HEK293T (cell line): ENCODE results near the gene SLC4A8.

Experiments used
- CTCF ChIA-PET: fragments of 350-600 bp; formaldehyde crosslinking; extraction: SDS; loops from one replicate; lab custom pipeline; 2021; ENCODE audit warnings: antibody characterized with exemption, inconsistent platforms; lab: Yijun Ruan, JAX
- POLR2A ChIA-PET: fragments of 350-600 bp; formaldehyde crosslinking; extraction: SDS; loops from one replicate; lab custom pipeline; 2020; ENCODE audit warnings: antibody characterized with exemption, inconsistent platforms; lab: Yijun Ruan, JAX
- DNase-seq: peaks from one replicate; pipeline ENCODE4 v3.0.0; 2012; ENCODE audit warnings: mixed read lengths; ENCODE audit errors: extremely low spot score
- ARNT ChIP-seq: fragments of 450-650 bp; IDR thresholded peaks from 2 replicates; pipeline ENCODE4 v1.6.1; 2017; ENCODE audit warnings: mild to moderate bottlenecking
- BHLHE40 ChIP-seq: fragments of 450-650 bp; IDR thresholded peaks from 2 replicates; pipeline ENCODE4 v1.6.1; 2016; ENCODE audit warnings: mild to moderate bottlenecking, moderate library complexity, borderline replicate concordance
- CTBP1 ChIP-seq: fragments of 450-650 bp; IDR thresholded peaks from 2 replicates; pipeline ENCODE4 v1.6.1; 2016; ENCODE audit warnings: borderline replicate concordance
- ELF4 ChIP-seq: fragments of 450-650 bp; IDR thresholded peaks from 2 replicates; pipeline ENCODE4 v1.6.1; 2017; ENCODE audit warnings: antibody characterized with exemption
- FOXA1 ChIP-seq: fragments of 450-650 bp; IDR thresholded peaks from 2 replicates; pipeline ENCODE4 v1.6.1; 2016; ENCODE audit warnings: mild to moderate bottlenecking
- FOXK2 ChIP-seq: fragments of 450-650 bp; IDR thresholded peaks from 2 replicates; pipeline ENCODE4 v1.6.1; 2016; ENCODE audit warnings: mild to moderate bottlenecking
- FOXM1 ChIP-seq: fragments of 450-650 bp; IDR thresholded peaks from 2 replicates; pipeline ENCODE4 v1.6.1; 2017; ENCODE audit warnings: mild to moderate bottlenecking, borderline replicate concordance
- HDGF ChIP-seq: fragments of 450-650 bp; IDR thresholded peaks from 2 replicates; pipeline ENCODE4 v1.6.1; 2017; ENCODE audit warnings: antibody characterized with exemption, borderline replicate concordance
- L3MBTL2 ChIP-seq: fragments of 450-650 bp; conservative IDR thresholded peaks from 2 replicates; pipeline ENCODE4 v1.6.1; 2016; ENCODE audit warnings: mild to moderate bottlenecking
- LEF1 ChIP-seq: fragments of 450-650 bp; IDR thresholded peaks from 2 replicates; pipeline ENCODE4 v1.6.1; 2017; ENCODE audit warnings: mild to moderate bottlenecking, borderline replicate concordance
- NFRKB ChIP-seq: fragments of 450-650 bp; IDR thresholded peaks from 2 replicates; pipeline ENCODE4 v1.6.1; 2016; ENCODE audit warnings: mild to moderate bottlenecking, moderate library complexity
- SP1 ChIP-seq: fragments of 450-650 bp; IDR thresholded peaks from 2 replicates; pipeline ENCODE4 v1.6.1; 2017
- SUZ12 ChIP-seq: fragments of 450-650 bp; IDR thresholded peaks from 2 replicates; pipeline ENCODE4 v1.6.1; 2016; ENCODE audit warnings: mild to moderate bottlenecking
- TARDBP ChIP-seq: fragments of 450-650 bp; IDR thresholded peaks from 2 replicates; pipeline ENCODE4 v1.6.1; 2016
- ZNF384 ChIP-seq: fragments of 450-650 bp; IDR thresholded peaks from 2 replicates; pipeline ENCODE4 v1.6.1; 2016
- TF ChIP-seq, protein P1 (sequence below): fragments of 450-650 bp; IDR thresholded peaks from 2 replicates; pipeline ENCODE4 v1.6.1; 2016

SLC4A8 gene

DNA sequence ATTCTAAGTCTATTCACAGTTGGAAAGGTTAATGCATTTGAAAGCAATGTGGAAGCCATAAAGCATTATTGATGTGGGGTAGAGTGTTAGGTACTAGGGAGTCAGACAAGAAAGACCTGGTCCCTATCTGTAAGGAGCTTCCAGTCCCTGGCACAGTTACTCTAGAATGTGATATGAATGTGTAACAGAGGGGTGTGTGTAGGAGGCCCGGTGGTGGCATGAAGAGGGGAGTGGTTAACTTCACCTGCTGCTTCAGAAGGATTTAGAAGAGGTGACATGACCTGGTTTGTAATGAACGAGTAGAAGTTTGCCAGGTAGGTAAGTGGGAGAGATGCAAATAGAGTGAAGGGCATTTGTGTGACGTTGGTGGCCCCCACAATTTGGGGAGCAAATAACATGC, 18.3 kb upstream of the SLC4A8 start:
- no peak for TF ChIP-seq SP1
- no peak for TF ChIP-seq FOXK2
- no peak for TF ChIP-seq ZNF384
- TF ChIP-seq NFRKB = no peak
- TF ChIP-seq TARDBP = no peak
- TF ChIP-seq ELF4 = no peak
- TF ChIP-seq SUZ12 = no peak
- no peak for TF ChIP-seq L3MBTL2
- TF ChIP-seq FOXM1 = no peak
- TF ChIP-seq, protein P1, sequence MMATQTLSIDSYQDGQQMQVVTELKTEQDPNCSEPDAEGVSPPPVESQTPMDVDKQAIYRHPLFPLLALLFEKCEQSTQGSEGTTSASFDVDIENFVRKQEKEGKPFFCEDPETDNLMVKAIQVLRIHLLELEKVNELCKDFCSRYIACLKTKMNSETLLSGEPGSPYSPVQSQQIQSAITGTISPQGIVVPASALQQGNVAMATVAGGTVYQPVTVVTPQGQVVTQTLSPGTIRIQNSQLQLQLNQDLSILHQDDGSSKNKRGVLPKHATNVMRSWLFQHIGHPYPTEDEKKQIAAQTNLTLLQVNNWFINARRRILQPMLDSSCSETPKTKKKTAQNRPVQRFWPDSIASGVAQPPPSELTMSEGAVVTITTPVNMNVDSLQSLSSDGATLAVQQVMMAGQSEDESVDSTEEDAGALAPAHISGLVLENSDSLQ = no peak
- no peak for TF ChIP-seq ARNT
- TF ChIP-seq HDGF = no peak
- TF ChIP-seq BHLHE40 = no peak
- no peak for TF ChIP-seq CTBP1
- TF ChIP-seq LEF1 = no peak
- no peak for TF ChIP-seq FOXA1

DNA sequence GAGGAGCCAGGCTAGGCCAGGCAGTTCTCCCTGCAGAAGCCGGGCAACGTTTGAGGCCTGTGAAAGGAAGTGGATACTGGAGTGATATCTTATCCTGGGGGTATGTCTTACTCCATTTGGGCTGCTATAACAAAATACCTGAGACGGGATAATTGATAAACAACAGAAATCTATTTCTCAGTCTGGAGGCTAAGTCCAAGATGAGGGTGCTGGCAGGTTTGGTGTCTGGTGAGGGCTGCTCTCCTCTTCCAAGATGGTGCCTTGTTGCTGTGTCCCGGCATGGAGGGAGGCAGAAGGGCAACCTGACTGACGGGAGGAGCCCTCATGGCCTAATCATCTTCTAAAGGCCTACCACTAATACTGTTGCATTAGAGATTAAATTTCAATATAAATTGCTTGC, 17.8 kb upstream of the SLC4A8 start:
- TF ChIP-seq ELF4 (no peak), CTBP1 (no peak), FOXK2 (no peak), NFRKB (no peak), TARDBP (no peak), SP1 (no peak), BHLHE40 (no peak), FOXA1 (no peak), SUZ12 (no peak), ARNT (no peak), L3MBTL2 (no peak), ZNF384 (no peak), HDGF (no peak), FOXM1 (no peak), LEF1 (no peak)
- TF ChIP-seq, protein P1 = no peak
- ChIA-PET POLR2A (no interaction called here), CTCF (no interaction called here)
- no peak for DNase-seq

More for the DNA sequence above, 18.3 kb upstream of the SLC4A8 start:
- ChIA-PET CTCF (interaction anchor here (0.8 kb wide), 1 partner anchor 620 kb away, joined by 3 read pairs; no protein-coding TSS in a partner anchor), POLR2A (no interaction called here)
- no peak for DNase-seq

DNA sequence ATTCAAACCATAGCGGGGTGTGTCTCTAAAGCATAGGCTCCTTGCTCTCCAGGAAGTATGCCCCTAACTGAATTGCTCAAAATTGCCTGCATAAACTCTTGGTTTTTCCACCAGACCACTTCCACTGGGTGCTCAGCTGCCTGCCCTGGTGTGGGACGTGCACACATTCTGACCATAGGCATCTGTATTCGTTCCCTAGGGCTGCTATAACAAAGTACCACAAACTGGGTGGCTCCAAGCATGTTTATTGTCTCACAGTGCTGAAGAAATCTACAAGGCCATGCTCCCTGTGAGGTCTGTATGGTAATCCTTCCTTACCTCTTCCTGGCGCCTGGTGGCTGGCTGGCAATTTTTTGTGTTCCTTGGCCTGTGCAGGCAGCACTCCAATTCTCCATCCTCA, 17.0 kb upstream of the SLC4A8 start:
- ChIA-PET CTCF (no interaction called here), POLR2A (no interaction called here)
- no peak for TF ChIP-seq SP1
- TF ChIP-seq FOXM1 = no peak
- TF ChIP-seq FOXA1 = no peak
- no peak for TF ChIP-seq SUZ12
- TF ChIP-seq BHLHE40 = no peak
- TF ChIP-seq L3MBTL2 = no peak
- no peak for TF ChIP-seq FOXK2
- no peak for TF ChIP-seq TARDBP
- TF ChIP-seq CTBP1 = no peak
- no peak for DNase-seq

DNA sequence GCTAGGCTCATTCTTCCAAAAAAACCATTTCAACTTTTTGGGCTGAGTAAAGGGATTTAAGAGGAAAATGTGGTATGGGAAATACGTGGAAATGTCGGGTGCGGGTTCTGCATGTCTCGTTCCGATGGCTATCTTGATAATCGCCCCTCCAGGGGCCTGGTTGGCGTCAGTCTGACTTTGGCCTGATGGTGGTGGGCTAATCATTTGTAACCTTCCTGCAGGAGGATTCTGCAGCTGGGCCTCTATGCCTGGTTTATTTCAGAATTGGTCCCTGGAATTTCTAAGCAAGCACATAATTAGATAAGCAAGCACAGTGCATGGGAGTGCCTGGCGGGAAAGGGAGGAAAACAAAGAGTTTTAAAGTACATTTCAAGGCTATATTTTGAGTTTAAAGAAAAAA, 14.8 kb upstream of the SLC4A8 start:
- DNase-seq = no peak
- CTCF ChIA-PET = no interaction called here
- TF ChIP-seq HDGF (no peak), FOXA1 (no peak), TARDBP (no peak), BHLHE40 (no peak), ELF4 (no peak)
- POLR2A ChIA-PET = no interaction called here

DNA sequence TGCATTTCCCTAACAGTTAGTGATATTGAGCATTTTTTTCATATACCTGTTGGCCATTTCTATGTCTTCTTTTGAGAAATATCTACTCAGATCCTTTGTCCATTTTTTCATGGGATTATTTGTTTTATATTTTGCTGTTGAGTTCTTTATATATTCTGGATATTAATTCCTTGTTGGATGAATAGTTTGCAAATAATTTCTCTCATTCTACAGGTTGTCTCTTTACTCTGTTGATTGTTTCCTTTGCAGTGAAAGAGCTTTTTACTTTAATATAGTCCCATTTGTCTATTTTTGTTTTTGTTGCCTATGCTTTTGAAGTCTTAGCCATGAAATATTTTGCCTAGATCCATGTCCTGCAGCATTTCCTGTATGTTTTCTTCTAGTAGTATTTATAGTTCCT, 11.5 kb upstream of the SLC4A8 start:
- DNase-seq = no peak
- POLR2A ChIA-PET = no interaction called here
- TF ChIP-seq FOXM1 = no peak
- TF ChIP-seq ZNF384 = no peak
- TF ChIP-seq L3MBTL2 = no peak
- TF ChIP-seq SP1 = no peak
- no peak for TF ChIP-seq BHLHE40
- no peak for TF ChIP-seq ARNT
- TF ChIP-seq FOXK2 = no peak
- TF ChIP-seq HDGF = no peak
- TF ChIP-seq, protein P1 = no peak
- no peak for TF ChIP-seq LEF1
- TF ChIP-seq CTBP1 = no peak
- no peak for TF ChIP-seq TARDBP
- TF ChIP-seq FOXA1 = no peak
- no peak for TF ChIP-seq SUZ12
- no peak for TF ChIP-seq NFRKB
- TF ChIP-seq ELF4 = no peak
- CTCF ChIA-PET = no interaction called here

DNA sequence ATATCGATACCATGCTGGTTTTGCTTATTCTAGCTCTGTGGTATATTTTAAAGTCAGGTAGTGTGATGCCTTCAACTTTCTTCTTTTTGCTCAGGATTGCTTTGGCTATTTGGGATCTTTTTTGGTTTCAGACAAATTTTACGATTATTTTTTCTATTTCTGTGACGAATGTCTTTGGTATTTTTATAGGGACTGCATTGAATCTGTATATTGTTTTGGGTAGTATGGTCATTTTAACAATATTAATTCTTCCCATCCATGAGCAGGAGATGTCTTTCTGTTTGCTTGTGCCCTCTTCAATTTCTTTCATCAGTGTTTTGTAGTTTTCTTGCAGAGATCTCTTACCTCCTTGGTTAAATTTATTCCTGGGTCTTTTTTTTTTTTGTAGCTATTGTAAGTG, 10.8 kb upstream of the SLC4A8 start:
- CTCF ChIA-PET = no interaction called here
- POLR2A ChIA-PET = no interaction called here
- no peak for DNase-seq
- TF ChIP-seq FOXM1 (no peak), HDGF (no peak), L3MBTL2 (no peak), FOXK2 (no peak), BHLHE40 (no peak)

DNA sequence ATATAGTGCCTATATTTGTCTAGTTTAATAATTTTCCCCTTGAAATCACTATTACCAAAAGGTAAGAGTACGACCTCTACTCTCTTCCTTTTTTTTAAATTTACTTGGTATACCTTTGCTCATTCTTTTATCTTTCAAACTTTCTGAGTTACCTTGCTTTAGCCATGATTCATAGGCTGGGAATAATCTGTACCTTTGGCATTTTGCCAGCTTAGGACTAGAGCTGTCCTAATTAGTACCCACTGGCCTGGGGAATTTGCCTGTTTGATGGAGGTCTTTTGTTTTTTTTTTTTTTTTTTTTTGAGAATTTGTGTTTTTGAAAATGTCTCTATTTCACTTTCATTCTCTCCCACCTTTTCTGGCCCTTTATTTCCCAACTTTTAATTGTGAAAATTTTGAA, 8.7 kb upstream of the SLC4A8 start:
- CTCF ChIA-PET = no interaction called here
- POLR2A ChIA-PET = no interaction called here
- TF ChIP-seq ELF4 (no peak), TARDBP (no peak), FOXM1 (no peak), L3MBTL2 (no peak), FOXA1 (no peak), NFRKB (no peak), BHLHE40 (no peak), FOXK2 (no peak), SUZ12 (no peak), ARNT (no peak), ZNF384 (no peak), CTBP1 (no peak), SP1 (no peak), LEF1 (no peak), HDGF (no peak)
- TF ChIP-seq, protein P1 = no peak
- DNase-seq = no peak
